NB4 (cell line): ENCODE results near the gene ROPN1L.

ENCODE experiments used
- CTCF ChIP-seq: IDR thresholded peaks from one replicate; pipeline ENCODE4 v1.5.1; 2012; ENCODE audit warnings: low read depth, low read length
- MYC ChIP-seq: IDR thresholded peaks from 2 replicates; pipeline ENCODE4 v1.6.1; 2011; ENCODE audit warnings: low read depth, low read length
- POLR2A ChIP-seq: IDR thresholded peaks from 2 replicates; pipeline ENCODE4 v1.6.1; 2011; ENCODE audit warnings: mild to moderate bottlenecking; ENCODE audit not compliant: insufficient read length; ENCODE audit errors: extremely low read depth

GRCh38 chr5:10434392-10434791 lies 7.3 kb upstream of the ROPN1L start:
- TF ChIP-seq CTCF, result no peak
- TF ChIP-seq POLR2A, result no peak
- TF ChIP-seq MYC, result no peak
